K562 (cell line): Measurements from ENCODE around the gene NCAM2. TPM values are rescaled to one million over a fixed set of nuclear protein-coding genes. Genes with fewer than 3 reads are reported as not detected.

Source experiments
- ATAC-seq: fragments of 200-7000 bp; cut with Tn5 transposase; 3 replicates; pipeline ENCODE4 v1.9.1; 2020; ENCODE audit warnings: moderate library complexity
- BruUV-seq: library from RNA; stranded (reverse); fragments of 400-500 nt; replicated peaks from 2 replicates; lab custom pipeline; 2021; lab: Mats Ljungman, UMichigan
- CTCF ChIA-PET: fragments of 300-600 bp; formaldehyde crosslinking; extraction: SDS; loops from one replicate; lab custom pipeline; 2021; ENCODE audit warnings: low intra/inter-chr PET ratio; lab: Yijun Ruan, JAX
- POLR2A ChIA-PET: fragments of 300-600, 350-650 bp; sonication (Branson Sonifier 250); formaldehyde crosslinking; extraction: SDS; loops from one replicate; lab custom pipeline; 2021; ENCODE audit warnings: antibody characterized with exemption, inconsistent platforms; lab: Yijun Ruan, JAX
- DNase-seq, 4 experiments: peaks; one replicate each; pipeline versions ENCODE4 v3.0.0 to v3.0.0-alpha.2; 2011 to 2018; ENCODE audit warnings: low spot score in 3 of 4, mixed read lengths in 3 of 4; ENCODE audit errors: extremely low read depth in 1 of 4
- FAIRE-seq: peaks from 2 replicates; lab custom pipeline; 2011; peaks lifted over from hg19 to GRCh38; lab: Jason Lieb, UNC
- H2AFZ ChIP-seq: 2 replicates; pipeline ENCODE4 v1.6.0; 2011; ENCODE audit warnings: low read depth, low read length, control low read depth, inconsistent platforms
- H3K27ac ChIP-seq: fragments of 200-600 bp; 3 replicates; pipeline ENCODE4 v1.8.0; 2011; ENCODE audit warnings: low read depth, mild to moderate bottlenecking, control low read depth, inconsistent platforms, low read length, moderate library complexity, mixed read lengths; ENCODE audit errors: extremely low read depth
- H3K27me3 ChIP-seq, 2 experiments: fragments of 300-600 bp in 1 of 2; 2 replicates in 1 of 2; 3 replicates in 1 of 2; pipeline versions ENCODE4 v1.6.0 to v1.8.0; 2011; ENCODE audit warnings: inconsistent platforms in 2 of 2, low read length in 2 of 2, mild to moderate bottlenecking in 1 of 2, mixed read lengths in 1 of 2, moderate library complexity in 1 of 2; ENCODE audit not compliant: control insufficient read depth in 2 of 2, insufficient read depth in 2 of 2
- H3K36me3 ChIP-seq: fragments of 300-600 bp; 3 replicates; pipeline ENCODE4 v1.8.0; 2011; ENCODE audit warnings: mild to moderate bottlenecking, low read length, inconsistent platforms; ENCODE audit not compliant: control insufficient read depth, insufficient read depth
- H3K4me1 ChIP-seq, 2 experiments: fragments of 200-600 bp in 1 of 2; replicated peaks in 1 of 2; 2 replicates in 1 of 2; 3 replicates in 1 of 2; pipeline versions ENCODE4 v1.5.1 to v1.8.0; 2011; ENCODE audit warnings: inconsistent platforms in 2 of 2, low read length in 2 of 2, mild to moderate bottlenecking in 1 of 2, mixed read lengths in 1 of 2, moderate library complexity in 1 of 2; ENCODE audit not compliant: control insufficient read depth in 2 of 2, insufficient read depth in 2 of 2
- H3K4me2 ChIP-seq: 2 replicates; pipeline ENCODE4 v1.6.1; 2011; ENCODE audit warnings: low read length, control low read depth, inconsistent platforms, mixed read lengths; ENCODE audit not compliant: insufficient read depth
- H3K4me3 ChIP-seq: fragments of 200-600 bp; sonication (generic), shearing (Covaris generic); 2 replicates; pipeline ENCODE4 v1.5.1; 2016; ENCODE audit warnings: control low read depth, inconsistent platforms
- H3K79me2 ChIP-seq: fragments of 200-600 bp; 3 replicates; pipeline ENCODE4 v1.8.0; 2011; ENCODE audit warnings: low read length, inconsistent platforms; ENCODE audit not compliant: control insufficient read depth, insufficient read depth
- H3K9ac ChIP-seq, 2 experiments: 2 replicates each; pipeline versions ENCODE4 v1.6.0 to v1.6.1; 2011; ENCODE audit warnings: low read depth in 2 of 2, low read length in 2 of 2, control low read depth in 1 of 2, inconsistent platforms in 1 of 2, mild to moderate bottlenecking in 1 of 2, mixed read lengths in 1 of 2; ENCODE audit not compliant: insufficient read depth in 1 of 2
- H3K9me1 ChIP-seq: one replicate; pipeline ENCODE4 v1.6.0; 2011; ENCODE audit warnings: inconsistent platforms, mild to moderate bottlenecking, low read length, moderate library complexity; ENCODE audit not compliant: control insufficient read depth, insufficient read depth
- H3K9me3 ChIP-seq: replicated peaks from 2 replicates; pipeline ENCODE4 v1.5.1; 2011; ENCODE audit warnings: low read depth, low read length, inconsistent platforms; ENCODE audit not compliant: control insufficient read depth, insufficient read depth
- H4K20me1 ChIP-seq: replicated peaks from 2 replicates; pipeline ENCODE4 v1.6.1; 2011; ENCODE audit warnings: low read length, inconsistent platforms, mixed read lengths; ENCODE audit not compliant: control insufficient read depth, insufficient read depth
- HCFC1 ChIP-seq: IDR thresholded peaks from 2 replicates; pipeline ENCODE4 v1.6.1; 2012; ENCODE audit warnings: low read depth, low read length, improper control_type of control experiment
- POLR2H ChIP-seq: IDR thresholded peaks from 2 replicates; pipeline ENCODE4 v1.6.1; 2016; ENCODE audit warnings: missing genetic modification characterization, low read depth, mild to moderate bottlenecking, control low read depth, missing compliant biosample characterization, moderate library complexity
- TAF1 ChIP-seq: IDR thresholded peaks from 2 replicates; pipeline ENCODE4 v1.6.1; 2011; ENCODE audit warnings: mild to moderate bottlenecking, low read length, moderate library complexity; ENCODE audit not compliant: insufficient read depth, control insufficient read depth, severe bottlenecking; ENCODE audit errors: extremely low read depth
- UBTF ChIP-seq, 2 experiments: IDR thresholded peaks; 2 replicates each; pipeline ENCODE4 v1.6.1; 2012; ENCODE audit warnings: improper control_type of control experiment in 2 of 2, low read depth in 2 of 2, low read length in 2 of 2, borderline replicate concordance in 1 of 2
- ZBTB17 ChIP-seq: fragments of 450-650 bp; formaldehyde crosslinking; IDR thresholded peaks from 2 replicates; pipeline ENCODE4 v1.4.0; 2020; ENCODE audit warnings: mild to moderate bottlenecking
- ZNF124 ChIP-seq: sonication (generic); formaldehyde crosslinking; IDR thresholded peaks from 2 replicates; pipeline ENCODE4 v1.8.1; 2022; ENCODE audit warnings: missing genetic modification reagents
- ZNF449 ChIP-seq: fragments of 250-450 bp; sonication (Bioruptor Pico); IDR thresholded peaks from 2 replicates; pipeline ENCODE4 v1.8.0; 2022; ENCODE audit warnings: moderate library complexity, mild to moderate bottlenecking, inconsistent platforms
- WGBS: fragments of 100-300 bp; shearing (Covaris generic); methylation state at CpG from one replicate; pipeline ENCODE4 v1.1.6; 2016; ENCODE audit warnings: low coverage, mixed read lengths; ENCODE audit not compliant: insufficient coverage; ENCODE audit errors: missing lambda C conversion rate; 5-methylcytosine and 5-hydroxymethylcytosine counted together
- in situ Hi-C: fragments of 300-500 bp; cut with MboI; formaldehyde crosslinking; loops from 4 replicates; pipeline ENCODE4 v1.15.0; 2018; ENCODE audit warnings: inconsistent platforms, mixed read lengths
- intact Hi-C: fragments of 100-400 bp; cut with micrococcal nuclease; formaldehyde crosslinking; loops from 2 replicates; pipeline ENCODE4 v1.14.2; 2022
- polyA plus RNA-seq, 8 experiments: library from polyadenylated mRNA; depleted of rRNA in 4 of 8; stranded (reverse) in 5 of 8; unstranded in 3 of 8; fragments of >200 nt; fragmentation: Nextera tagmentation in 2 of 8; fragmentation: Illumina TruSeq in 1 of 8; extraction: Ambion mirVana in 2 of 8; extraction: Trizol in 1 of 8; gene quantifications; 2 replicates each; pipeline versions ENCODE4 v1.2.1 to v1.2.3, GENCODE V29; 2011 to 2014; ENCODE audit warnings: inconsistent platforms in 1 of 8, missing spikeins in 1 of 8
- total RNA-seq, 7 experiments: library from RNA; depleted of rRNA in 6 of 7; stranded (reverse); fragments of >200 nt in 6 of 7; fragmentation: Illumina TruSeq in 2 of 7; extraction: Trizol in 2 of 7; gene quantifications; 2 replicates each; pipeline versions ENCODE4 v1.2.1 to v1.2.3, GENCODE V29; 2011 to 2021; ENCODE audit warnings: low replicate concordance in 1 of 7

NCAM2 gene
- total and polyA plus RNA-seq, 9 of the 15 experiments (the other 6 are each of a cell fraction or from before 2014, with no cell fraction given): 14.0 to 58.2 (median 27.8) TPM

DNA sequence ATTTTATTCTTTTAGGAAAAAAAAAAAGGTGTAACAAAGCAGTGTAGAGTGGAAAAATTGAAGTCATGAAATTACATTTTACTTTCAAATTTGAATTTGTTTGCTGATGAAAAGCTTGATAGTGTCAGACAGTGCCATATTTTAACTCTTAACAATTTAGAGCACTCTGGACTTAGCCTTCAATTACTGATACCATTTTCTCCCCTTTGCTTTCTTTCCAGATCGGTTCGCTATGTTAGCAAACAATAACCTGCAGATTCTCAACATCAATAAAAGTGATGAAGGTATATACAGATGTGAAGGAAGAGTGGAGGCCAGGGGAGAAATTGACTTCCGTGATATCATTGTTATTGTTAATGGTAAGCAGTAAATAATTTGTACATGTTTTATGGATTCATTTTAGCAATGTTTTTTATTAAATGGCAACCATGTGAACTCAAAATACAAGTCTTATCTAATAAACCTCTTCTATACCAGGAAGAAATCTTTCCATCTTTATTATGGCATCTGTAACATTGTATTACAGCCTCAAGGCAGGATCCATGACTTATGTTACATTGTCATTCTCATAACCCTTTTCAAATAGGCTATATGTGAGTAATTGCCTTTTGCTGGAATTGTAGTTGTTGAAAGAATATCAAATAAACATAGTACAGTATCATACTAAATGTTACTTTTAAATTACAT lies 293.8 kb downstream of the NCAM2 start:
- intact Hi-C loops: loop anchor here (10.0 kb wide), 1 partner anchor 117 kb away; no protein-coding TSS in a partner anchor
- Histone ChIP-seq H3K27ac (no peak overlapping the region), H3K4me2 (no peak overlapping the region), H3K27me3 (no peaks in the 10 kb centered on the region), H3K9ac (no peak overlapping the region), H3K4me1 (no peaks in the 10 kb centered on the region), H3K9me1 (no peaks in the 10 kb centered on the region), H3K36me3 (peaks cover 70% of the 10 kb centered on the region), H3K4me3 (no peak overlapping the region), H3K9me3 (no peaks in the 10 kb centered on the region), H3K79me2 (no peaks in the 10 kb centered on the region), H2AFZ (no peak overlapping the region), H4K20me1 (no peaks in the 10 kb centered on the region)
- TF ChIP-seq ZNF449: no peak
- no peak for TF ChIP-seq HCFC1
- no peak for TF ChIP-seq ZBTB17 (CRISPR knock-in tag)
- FAIRE-seq: no peak
- ATAC-seq: no peak
- no TSS peak for BruUV-seq
- in situ Hi-C loops: no loop called here
- POLR2A ChIA-PET: no interaction called here
- CTCF ChIA-PET: no interaction called here
- WGBS: 93% methylated on average over 3 of the region's 3 CpGs
- no peak for DNase-seq

DNA sequence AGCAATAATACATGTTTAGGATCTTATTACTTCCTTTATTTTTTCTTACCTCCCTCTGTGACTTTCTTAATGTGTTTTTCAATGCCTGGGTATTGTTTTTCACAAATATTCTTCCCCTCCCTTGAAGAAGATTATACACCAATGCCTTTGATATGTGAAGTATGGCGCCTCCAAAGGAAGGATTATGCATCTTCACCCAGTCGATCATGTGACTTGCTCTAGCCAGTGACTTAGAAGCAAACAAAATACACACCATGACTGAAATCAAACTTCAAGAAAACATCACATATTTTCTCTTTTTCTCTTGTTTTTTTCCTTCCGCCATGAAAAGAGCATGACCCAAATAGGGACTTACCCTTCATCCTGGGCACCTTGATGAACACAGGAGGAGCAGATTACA lies 297.1 kb downstream of the NCAM2 start:
- CTCF ChIA-PET: no interaction called here
- Histone ChIP-seq H3K9me1 (no peaks in the 10 kb centered on the region), H3K27ac (no peak overlapping the region), H4K20me1 (no peaks in the 10 kb centered on the region), H3K4me2 (no peak overlapping the region), H2AFZ (no peak overlapping the region), H3K4me3 (no peak overlapping the region), H3K9me3 (no peaks in the 10 kb centered on the region), H3K4me1 (no peaks in the 10 kb centered on the region), H3K79me2 (no peaks in the 10 kb centered on the region), H3K36me3 (peaks cover 56% of the 10 kb centered on the region), H3K9ac (no peak overlapping the region), H3K27me3 (no peaks in the 10 kb centered on the region)
- ATAC-seq (peak; percentile 75), FAIRE-seq (peak; percentile 58), DNase-seq (peak; percentile 16 to 48 (median 31))
- intact Hi-C loops: loop anchor here (10.0 kb wide), 1 partner anchor 121 kb away; no protein-coding TSS in a partner anchor
- WGBS: 100% methylated on average over 3 of the region's 3 CpGs
- no TSS peak for BruUV-seq
- POLR2A ChIA-PET: no interaction called here
- in situ Hi-C loops: no loop called here
- no peak for TF ChIP-seq TAF1
- TF ChIP-seq UBTF (IDR thresholded peaks at IDR 0.05; ENCODE audit: borderline replicate concordance in 1 of 2, low read depth in 2 of 2, low read length in 2 of 2): no peak
- no peak for TF ChIP-seq POLR2H
- TF ChIP-seq ZNF124: no peak
